ENCODE results near the gene FTCDNL1. TPM values are rescaled to one million over a fixed set of nuclear protein-coding genes. Genes with fewer than 3 reads are reported as not detected.
A peak's percentile ranks its signal among the peaks of the same experiment; 100 is the strongest.

FTCDNL1 gene
- total and polyA plus RNA-seq, 9 of the 15 experiments (the other 6 are each of a cell fraction or from before 2014, with no cell fraction given), result 0.13 to 0.58 (median 0.32) TPM

GRCh38 chr2:199739413-199740110 is 111.4 kb downstream of the FTCDNL1 start (continued):
- no peak for TF ChIP-seq ATF3 (IDR thresholded peaks at IDR 0.05)
- TF ChIP-seq ATF3 (CRISPR knock-in tag; conservative IDR thresholded peaks at IDR 0.05), result no peak
- no peak for TF ChIP-seq ZNF512 (tag; IDR thresholded peaks at IDR 0.05)
- no peak for TF ChIP-seq MEIS2 (IDR thresholded peaks at IDR 0.05; ENCODE audit: partially characterized antibody)
- no peak for TF ChIP-seq TOE1 (IDR thresholded peaks at IDR 0.05; ENCODE audit: borderline replicate concordance)
- TF ChIP-seq TOE1 (CRISPR knock-in tag; IDR thresholded peaks at IDR 0.05; ENCODE audit: borderline replicate concordance, low read depth), result no peak
- no peak for TF ChIP-seq CBFA2T2 (conservative IDR thresholded peaks at IDR 0.05)
- TF ChIP-seq DEAF1 (CRISPR knock-in tag; IDR thresholded peaks at IDR 0.05), result peak; percentile 46; the same call in 1 of the 2 replicates
- no peak for TF ChIP-seq ZFP91 (CRISPR knock-in tag; IDR thresholded peaks at IDR 0.05)
- no peak for TF ChIP-seq TFAP4 (CRISPR knock-in tag; IDR thresholded peaks at IDR 0.05; ENCODE audit: borderline replicate concordance)
- no peak for TF ChIP-seq JUN (IDR thresholded peaks at IDR 0.05; ENCODE audit: borderline replicate concordance, low read depth, low read length)
- TF ChIP-seq JUN (CRISPR knock-in tag; IDR thresholded peaks at IDR 0.05; ENCODE audit: borderline replicate concordance), result no peak
- no peak for TF ChIP-seq BCL6 (CRISPR knock-in tag; IDR thresholded peaks at IDR 0.05)
- no peak for TF ChIP-seq MLX (CRISPR knock-in tag; conservative IDR thresholded peaks at IDR 0.05)
- TF ChIP-seq HMG20A (CRISPR knock-in tag; conservative IDR thresholded peaks at IDR 0.05), result no peak
- TF ChIP-seq ZNF239 (CRISPR knock-in tag; IDR thresholded peaks at IDR 0.05), result no peak
- no peak for TF ChIP-seq BHLHE40 (IDR thresholded peaks at IDR 0.05; ENCODE audit: low read length)
- TF ChIP-seq ZNF12 (CRISPR knock-in tag; IDR thresholded peaks at IDR 0.05), result no peak
- TF ChIP-seq MTA2 (IDR thresholded peaks at IDR 0.05; ENCODE audit: low read depth), result no peak
- no peak for TF ChIP-seq SPI1 (IDR thresholded peaks at IDR 0.05; ENCODE audit: borderline replicate concordance, low read depth, low read length)
- no peak for TF ChIP-seq NFATC3 (IDR thresholded peaks at IDR 0.05)

All from K562 (cell line).